Stimulated activated CD8-positive, alpha-beta memory T cell treated with anti-CD3 and anti-CD28 coated beads, Interleukin-12 subunit alpha, Interleukin-12 subunit beta, amount 100 ng/mL, for 4 hours (primary cell): ENCODE results near the gene PHLDB3.

Experiments used
- DNase-seq: peaks from one replicate; pipeline ENCODE4 v3.0.0-alpha.2; 2020; ENCODE audit warnings: low read depth

PHLDB3 gene

DNA sequence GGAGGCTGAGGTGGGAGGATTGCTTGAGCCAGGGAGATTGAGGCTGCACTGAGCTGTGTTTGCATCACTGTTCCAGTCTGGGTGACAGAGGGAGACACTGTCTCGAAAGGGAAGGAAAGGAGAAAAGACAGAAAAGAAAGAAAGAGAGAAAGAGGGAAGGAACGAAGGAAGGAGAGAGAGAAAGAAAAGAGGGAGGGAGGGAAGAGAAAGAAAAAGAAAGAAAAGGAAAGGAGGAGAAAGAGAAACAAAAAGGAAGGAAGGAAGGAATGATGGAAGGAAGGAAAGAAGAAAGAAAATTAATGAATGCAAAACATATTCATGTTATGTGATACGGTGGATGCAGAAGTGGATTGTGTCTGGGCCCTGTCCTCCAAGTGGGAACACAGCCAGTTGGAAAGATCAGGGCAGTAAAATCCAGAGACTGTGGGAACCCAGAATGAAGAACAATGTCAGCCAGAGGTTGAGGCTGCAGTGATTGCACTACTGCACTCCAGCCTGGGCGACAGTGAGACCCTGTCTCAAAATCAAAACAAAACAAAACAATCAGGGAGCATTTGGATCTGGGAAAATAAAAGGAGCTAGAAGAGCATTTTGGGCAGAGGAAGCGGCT lies 6.2 kb downstream of the PHLDB3 start:
- no peak for DNase-seq

GRCh38 chr19:43496960-43497359 lies 7.6 kb downstream of the PHLDB3 start:
- DNase-seq, result no peak

DNA sequence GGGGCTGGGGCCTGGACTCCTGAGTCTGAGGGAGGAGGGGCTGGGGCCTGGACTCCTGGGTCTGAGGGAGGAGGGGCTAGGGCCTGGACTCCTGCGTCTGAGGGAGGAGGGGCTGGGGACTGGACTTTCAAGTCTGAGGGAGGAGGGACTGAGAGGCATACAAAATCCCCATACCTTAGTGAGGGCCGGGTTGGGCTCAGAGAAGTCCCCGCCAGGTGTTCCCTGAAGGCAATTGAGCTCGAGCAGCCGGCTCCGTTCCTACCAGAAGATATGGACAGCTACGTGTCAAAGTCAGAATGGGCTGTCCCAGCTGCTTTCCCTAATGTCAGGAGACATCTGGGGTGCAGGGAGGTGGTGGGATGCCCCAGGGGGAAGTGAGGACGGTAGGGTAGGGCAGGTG lies 9.5 kb downstream of the PHLDB3 start:
- DNase-seq, result no peak

- no peak for DNase-seq
Measured at GRCh38 chr19:43490759-43491158, 13.8 kb downstream of the PHLDB3 start.

GRCh38 chr19:43489979-43490599 lies 14.5 kb downstream of the PHLDB3 start:
- no peak for DNase-seq

DNA sequence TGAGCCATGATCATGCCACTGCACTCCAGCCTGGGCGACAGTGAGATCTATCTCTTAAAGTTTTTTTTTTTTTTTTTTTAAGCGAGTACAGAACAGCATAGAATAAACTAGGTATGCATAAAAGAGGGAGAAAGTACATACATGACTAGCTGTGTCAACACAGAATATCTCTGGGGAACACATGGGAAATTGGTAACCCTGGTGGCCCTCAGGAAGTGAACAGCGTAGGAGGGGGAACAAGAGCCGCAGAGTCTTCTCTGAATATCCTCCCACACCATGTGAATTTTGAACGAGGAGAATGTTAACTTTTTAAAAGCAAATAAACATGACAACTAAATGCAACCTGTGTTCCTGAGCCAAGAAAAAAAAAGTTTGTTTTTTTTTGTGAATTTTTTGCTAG lies 15.2 kb downstream of the PHLDB3 start:
- DNase-seq, result no peak

DNA sequence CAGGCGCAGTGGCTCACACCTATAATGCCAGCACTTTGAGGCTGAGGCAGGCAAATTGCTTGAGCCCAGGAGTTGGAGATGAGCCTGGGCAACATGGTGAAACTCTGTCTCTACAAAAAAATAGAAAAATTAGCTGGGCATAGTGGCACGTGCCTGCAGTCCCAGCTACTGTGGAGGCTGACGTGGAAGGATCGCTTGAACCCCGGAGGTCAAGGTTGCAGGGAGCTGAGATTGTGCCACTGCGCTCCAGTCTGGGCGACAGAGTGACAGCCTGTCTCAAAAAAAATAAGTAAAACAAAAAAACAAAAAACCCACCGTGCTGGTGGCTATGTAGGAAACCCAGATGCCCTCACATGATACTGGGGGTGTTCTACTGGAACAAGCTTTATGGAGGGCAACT lies 16.4 kb downstream of the PHLDB3 start:
- DNase-seq, result no peak

- no peak for DNase-seq
Measured at GRCh38 chr19:43486412-43486811, 18.1 kb downstream of the PHLDB3 start.

DNA sequence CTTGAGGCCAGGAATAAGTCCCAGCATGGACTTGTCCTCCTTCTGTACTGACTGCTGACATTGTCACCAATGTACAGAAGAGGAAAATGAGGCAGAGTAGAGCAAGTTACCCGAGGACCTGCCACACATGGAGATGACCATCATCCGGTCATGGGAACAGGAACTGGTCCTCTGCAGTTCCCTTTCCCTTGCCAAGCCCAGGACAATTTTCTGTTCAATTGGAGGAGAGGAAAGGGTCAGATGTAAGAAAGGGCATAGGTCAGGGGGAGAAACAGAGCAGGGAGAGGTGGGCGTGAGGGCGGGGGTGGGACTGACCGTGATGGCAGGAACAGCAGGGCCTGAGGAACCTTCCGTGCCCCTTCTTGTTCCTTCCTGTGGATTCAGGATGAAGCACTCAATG lies 18.6 kb downstream of the PHLDB3 start:
- no peak for DNase-seq

GRCh38 chr19:43483281-43483680 lies 21.3 kb downstream of the PHLDB3 start:
- DNase-seq, result no peak

- DNase-seq, result no peak
Measured at GRCh38 chr19:43482193-43482592, 22.4 kb downstream of the PHLDB3 start.

GRCh38 chr19:43481701-43482100 lies 22.8 kb downstream of the PHLDB3 start:
- no peak for DNase-seq

DNA sequence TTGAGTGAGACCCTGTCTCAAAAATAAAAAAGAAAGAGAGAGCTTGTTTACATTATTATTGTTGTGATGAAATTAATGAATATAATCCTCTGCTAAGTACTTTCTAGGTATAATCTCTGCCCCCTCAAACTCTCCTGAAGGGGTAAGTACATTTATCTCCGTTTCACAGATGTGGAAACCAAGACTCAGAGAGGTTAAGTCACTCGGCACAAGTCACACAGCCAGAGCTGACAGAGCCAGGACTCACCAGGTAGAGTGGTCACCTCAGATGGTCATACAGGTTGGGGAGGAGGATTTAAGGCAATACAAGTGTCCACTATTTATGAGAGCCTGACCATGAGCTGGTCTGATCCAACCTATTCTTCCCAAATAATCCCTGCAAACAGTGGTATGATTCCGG lies 24.0 kb downstream of the PHLDB3 start:
- DNase-seq, result no peak

DNA sequence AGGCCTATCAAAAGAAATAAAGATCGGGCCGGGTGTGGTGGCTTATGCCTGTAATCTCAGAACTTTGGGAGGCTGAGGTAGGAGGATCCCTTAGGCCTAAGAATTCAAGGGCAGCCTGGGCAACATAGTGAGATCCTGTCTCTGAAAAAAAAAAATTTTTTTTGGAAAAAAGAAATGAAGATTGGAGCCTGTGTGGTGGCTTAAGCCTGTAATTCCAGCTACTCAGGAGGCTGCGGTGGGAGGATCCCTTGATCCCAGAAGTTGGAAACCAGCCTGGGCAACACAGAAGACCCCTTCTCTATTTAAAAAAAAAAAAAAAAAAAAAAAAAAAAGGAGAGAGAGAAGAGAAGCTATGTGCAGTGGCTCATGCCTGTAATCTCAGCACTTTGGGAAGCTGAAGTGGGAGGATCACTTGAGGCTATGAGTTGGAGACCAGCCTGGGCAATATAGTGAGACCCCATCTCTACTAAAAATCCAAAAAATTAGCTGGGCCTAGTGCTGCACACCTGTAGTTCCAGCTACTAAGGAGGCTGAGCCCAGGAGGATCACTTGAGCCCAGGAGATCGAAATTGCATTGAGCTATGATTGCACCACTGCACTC lies 24.5 kb downstream of the PHLDB3 start:
- DNase-seq, result no peak

- DNase-seq, result no peak
Measured at GRCh38 chr19:43479226-43479625, 25.3 kb downstream of the PHLDB3 start.

- DNase-seq, result no peak
Measured at GRCh38 chr19:43478323-43478722, 26.2 kb downstream of the PHLDB3 start.

- no peak for DNase-seq
Measured at GRCh38 chr19:43476606-43477005, 27.9 kb downstream of the PHLDB3 start.

GRCh38 chr19:43474986-43475705 lies 29.4 kb downstream of the PHLDB3 start:
- DNase-seq, result peak; percentile 86

- DNase-seq, result no peak
Measured at GRCh38 chr19:43474487-43474886, 30.1 kb downstream of the PHLDB3 start.

DNA sequence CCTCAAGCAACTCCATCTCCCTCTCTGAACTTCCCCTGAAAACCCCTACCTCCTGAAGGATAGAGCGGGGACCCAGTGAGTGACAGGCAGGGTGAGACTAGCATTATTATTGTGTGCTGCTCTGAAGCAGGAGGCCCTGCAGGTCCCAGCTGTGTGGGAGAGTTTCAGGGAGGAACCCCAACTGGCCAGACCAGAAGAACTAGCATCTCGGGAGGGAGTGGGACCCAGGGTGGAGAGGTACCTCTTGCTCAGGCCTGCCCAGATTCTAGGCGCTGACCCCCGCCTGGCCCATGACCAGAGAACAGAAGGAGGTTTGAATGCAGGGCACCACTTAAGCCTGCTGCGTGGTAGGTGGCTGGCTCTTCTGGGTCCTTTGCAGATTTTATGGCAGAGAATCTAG lies 33.5 kb downstream of the PHLDB3 start:
- no peak for DNase-seq

DNA sequence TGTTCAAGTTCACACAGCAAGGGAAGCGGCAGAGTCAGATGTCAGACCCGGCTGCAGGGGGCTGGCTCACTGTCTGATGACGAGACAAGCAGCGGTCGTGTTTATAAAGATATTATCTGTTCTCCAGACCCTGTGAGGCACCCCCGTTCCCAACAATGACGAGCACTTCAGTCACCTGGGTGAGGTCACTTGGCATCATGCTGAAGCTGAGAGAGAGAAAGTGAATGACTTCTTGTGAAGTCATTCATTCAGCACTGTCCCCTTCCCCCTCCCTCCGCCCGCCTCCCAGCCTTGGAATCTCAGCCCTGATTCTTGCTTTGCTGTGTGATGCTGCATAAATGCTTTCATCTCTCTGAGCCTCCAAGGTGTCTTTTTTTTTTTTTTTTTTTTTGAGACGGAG lies 34.3 kb downstream of the PHLDB3 start:
- DNase-seq, result peak; percentile 26

- DNase-seq, result no peak
Measured at GRCh38 chr19:43469160-43469480, 35.4 kb downstream of the PHLDB3 start.
